Endodermal cell (in vitro differentiated cells): ENCODE data around the gene LMCD1. TPM values are rescaled to one million over a fixed set of nuclear protein-coding genes. Genes with fewer than 3 reads are reported as not detected.

Experiments
- DNase-seq: peaks from one replicate; pipeline ENCODE4 v3.0.0-alpha.2; 2017
- H3K27ac ChIP-seq: 2 replicates; pipeline ENCODE4 v1.5.1; 2013; ENCODE audit warnings: mild to moderate bottlenecking, low read depth, low read length, moderate library complexity
- H3K27me3 ChIP-seq: 2 replicates; pipeline ENCODE4 v1.6.1; 2013; ENCODE audit warnings: mild to moderate bottlenecking, low read length, moderate library complexity; ENCODE audit not compliant: insufficient read depth, control insufficient read depth, poor library complexity, severe bottlenecking
- H3K36me3 ChIP-seq: 2 replicates; pipeline ENCODE4 v1.7.0; 2013; ENCODE audit warnings: mild to moderate bottlenecking, low read length, moderate library complexity; ENCODE audit not compliant: control insufficient read depth, insufficient read depth
- H3K4me1 ChIP-seq: one replicate; pipeline ENCODE4 v1.7.0; 2013; ENCODE audit warnings: low read length; ENCODE audit not compliant: control insufficient read depth, insufficient read depth
- H3K4me3 ChIP-seq: 2 replicates; pipeline ENCODE4 v1.5.1; 2013; ENCODE audit warnings: mild to moderate bottlenecking, low read length, moderate library complexity
- H3K9ac ChIP-seq: 2 replicates; pipeline ENCODE4 v1.6.1; 2013; ENCODE audit warnings: mild to moderate bottlenecking, low read length, moderate library complexity; ENCODE audit not compliant: poor library complexity, severe bottlenecking; ENCODE audit errors: extremely low read depth
- H3K9me3 ChIP-seq: 2 replicates; pipeline ENCODE4 v1.6.1; 2013; ENCODE audit warnings: mild to moderate bottlenecking, low read length, moderate library complexity; ENCODE audit not compliant: control insufficient read depth
- H3K27ac Mint-ChIP-seq: 2 replicates; pipeline ENCODE4 v1.8.0; 2020; ENCODE audit warnings: mixed read lengths
- H3K27me3 Mint-ChIP-seq: 2 replicates; pipeline ENCODE4 v1.8.0; 2021; ENCODE audit warnings: mild to moderate bottlenecking, mixed read lengths; ENCODE audit not compliant: insufficient read depth
- H3K36me3 Mint-ChIP-seq: 2 replicates; pipeline ENCODE4 v1.8.0; 2020; ENCODE audit warnings: low read depth, mixed read lengths
- H3K4me1 Mint-ChIP-seq: 2 replicates; pipeline ENCODE4 v1.8.0; 2020; ENCODE audit warnings: mixed read lengths
- H3K4me3 Mint-ChIP-seq: 2 replicates; pipeline ENCODE4 v1.8.0; 2020; ENCODE audit warnings: mild to moderate bottlenecking, moderate library complexity, mixed read lengths
- H3K9me3 Mint-ChIP-seq: 2 replicates; pipeline ENCODE4 v1.8.0; 2020; ENCODE audit warnings: mild to moderate bottlenecking, mixed read lengths
- WGBS, 2 experiments: methylation state at CpG; one replicate each; pipeline versions ENCODE4 v1.1.5 to v1.1.7; 2013; ENCODE audit warnings: missing lambda C conversion rate in 2 of 2, mixed read lengths in 1 of 2; ENCODE audit not compliant: insufficient coverage in 1 of 2, insufficient read length in 1 of 2; 5-methylcytosine and 5-hydroxymethylcytosine counted together
- total RNA-seq, 2 donors: library from RNA; stranded (reverse); fragmentation: NEBNext Ultra II Directional in 1 of 2; extraction: Animal tissue kit (Norgen Biotek cat#: 25700) in 1 of 2; gene quantifications; 2 replicates in 1 of 2; 3 replicates in 1 of 2; pipeline ENCODE4 v1.2.1, GENCODE V29; 2021
- TF ChIP-seq, protein P1 (sequence below): fragments of 200-600 bp; sonication (generic); conservative IDR thresholded peaks from 2 replicates; pipeline ENCODE4 v1.5.0; 2021; ENCODE audit warnings: antibody characterized with exemption, mild to moderate bottlenecking

LMCD1 gene
- total RNA-seq, 2 donors from 2014 or later = 20.7 to 35.7 TPM

DNA sequence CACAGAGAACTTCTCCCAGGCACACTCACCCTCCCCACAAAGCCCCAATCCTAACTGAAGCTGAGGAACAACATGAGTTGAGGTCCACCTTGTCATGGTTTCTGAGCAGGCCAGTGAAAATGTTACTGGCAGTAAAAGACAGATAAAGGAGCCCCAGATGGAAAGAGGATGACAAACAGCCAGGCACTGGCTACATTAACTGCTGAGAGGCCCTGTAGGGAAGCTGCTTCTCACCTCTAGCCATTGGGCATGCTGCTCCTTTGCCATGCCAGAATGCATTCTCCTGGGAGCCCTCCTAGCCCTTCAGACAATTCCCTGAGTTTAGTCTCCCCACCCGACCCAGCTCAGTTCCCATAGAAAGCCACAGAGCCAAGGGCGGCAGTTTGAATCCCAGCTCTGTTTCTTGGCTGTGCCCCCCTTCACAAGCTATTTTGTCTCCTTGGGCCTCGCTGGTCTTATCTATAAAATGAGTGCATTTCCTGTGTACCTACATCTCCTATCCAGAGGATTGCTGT, 60.5 kb downstream of the LMCD1 start:
- peaks cover 80% of the 10 kb centered on the region for H3K36me3 ChIP-seq
- Mint-ChIP-seq H3K9me3 (no peaks in the 10 kb centered on the region), H3K27me3 (no peaks in the 10 kb centered on the region), H3K4me1 (peaks cover 17% of the 10 kb centered on the region), H3K4me3 (no peak overlapping the region), H3K36me3 (peaks cover 38% of the 10 kb centered on the region), H3K27ac (peak overlapping the region; percentile 55)
- WGBS, 2 experiments = 83% methylated on average over 3 of the region's 3 CpGs; no CpG with 5 or more reads in 1 of the 2 experiments
- H3K27ac ChIP-seq = no peak overlapping the region
- H3K4me3 ChIP-seq = no peak overlapping the region
- no peaks in the 10 kb centered on the region for H3K27me3 ChIP-seq
- no peaks in the 10 kb centered on the region for H3K4me1 ChIP-seq
- no peak overlapping the region for H3K9ac ChIP-seq
- no peaks in the 10 kb centered on the region for H3K9me3 ChIP-seq
- DNase-seq = no peak
- TF ChIP-seq, protein P1, sequence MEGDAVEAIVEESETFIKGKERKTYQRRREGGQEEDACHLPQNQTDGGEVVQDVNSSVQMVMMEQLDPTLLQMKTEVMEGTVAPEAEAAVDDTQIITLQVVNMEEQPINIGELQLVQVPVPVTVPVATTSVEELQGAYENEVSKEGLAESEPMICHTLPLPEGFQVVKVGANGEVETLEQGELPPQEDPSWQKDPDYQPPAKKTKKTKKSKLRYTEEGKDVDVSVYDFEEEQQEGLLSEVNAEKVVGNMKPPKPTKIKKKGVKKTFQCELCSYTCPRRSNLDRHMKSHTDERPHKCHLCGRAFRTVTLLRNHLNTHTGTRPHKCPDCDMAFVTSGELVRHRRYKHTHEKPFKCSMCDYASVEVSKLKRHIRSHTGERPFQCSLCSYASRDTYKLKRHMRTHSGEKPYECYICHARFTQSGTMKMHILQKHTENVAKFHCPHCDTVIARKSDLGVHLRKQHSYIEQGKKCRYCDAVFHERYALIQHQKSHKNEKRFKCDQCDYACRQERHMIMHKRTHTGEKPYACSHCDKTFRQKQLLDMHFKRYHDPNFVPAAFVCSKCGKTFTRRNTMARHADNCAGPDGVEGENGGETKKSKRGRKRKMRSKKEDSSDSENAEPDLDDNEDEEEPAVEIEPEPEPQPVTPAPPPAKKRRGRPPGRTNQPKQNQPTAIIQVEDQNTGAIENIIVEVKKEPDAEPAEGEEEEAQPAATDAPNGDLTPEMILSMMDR = no peak

DNA sequence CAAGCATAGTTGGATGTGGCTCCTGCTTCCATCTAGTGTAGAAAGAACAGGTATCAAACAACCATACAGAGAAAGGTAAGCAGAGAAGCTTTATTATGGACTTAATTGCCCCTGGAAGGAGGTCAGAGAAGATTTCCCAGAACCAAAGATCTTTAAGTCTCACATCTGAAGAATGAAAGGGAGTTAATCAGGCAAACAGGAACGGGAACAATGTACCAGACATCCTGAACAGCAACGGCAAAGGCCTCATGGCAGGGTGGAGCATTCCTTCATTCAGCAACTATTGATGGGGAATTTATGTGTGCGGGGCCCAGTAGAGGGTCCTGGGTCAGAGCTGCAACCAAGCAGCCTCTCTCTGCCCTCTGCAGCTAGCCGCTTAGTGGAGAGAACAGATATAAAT, 61.5 kb downstream of the LMCD1 start:
- Mint-ChIP-seq H3K4me3 (no peak overlapping the region), H3K27ac (no peak overlapping the region), H3K27me3 (no peaks in the 10 kb centered on the region), H3K4me1 (peaks cover 17% of the 10 kb centered on the region), H3K9me3 (no peaks in the 10 kb centered on the region), H3K36me3 (peaks cover 46% of the 10 kb centered on the region)
- H3K27ac ChIP-seq = no peak overlapping the region
- 86 to 94% methylated on average over 2 to 4 of the region's 4 CpGs for WGBS, 2 experiments
- no peak overlapping the region for H3K9ac ChIP-seq
- H3K27me3 ChIP-seq = no peaks in the 10 kb centered on the region
- H3K36me3 ChIP-seq = peaks cover 80% of the 10 kb centered on the region
- no peak for DNase-seq
- H3K9me3 ChIP-seq = no peaks in the 10 kb centered on the region
- no peak overlapping the region for H3K4me3 ChIP-seq
- H3K4me1 ChIP-seq = no peaks in the 10 kb centered on the region
- TF ChIP-seq, protein P1 = no peak

DNA sequence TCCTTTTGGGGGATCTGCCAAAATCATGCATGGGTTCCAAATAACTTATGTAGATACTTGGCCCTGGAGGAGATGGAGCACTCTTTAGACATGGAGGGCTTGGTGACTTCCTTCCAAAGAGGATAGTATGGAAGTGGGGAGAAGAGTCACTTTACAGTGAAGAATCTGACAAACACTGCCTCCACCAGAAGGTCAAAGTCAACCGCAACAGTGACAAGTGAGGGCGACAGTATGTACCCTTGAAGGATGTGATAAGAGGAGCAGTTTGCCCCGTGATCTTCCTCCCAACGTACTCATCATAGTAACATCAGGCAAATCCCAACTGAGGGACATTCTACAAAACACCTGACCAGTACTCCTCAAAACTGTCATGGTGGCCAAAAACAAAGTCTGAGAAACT, 62.0 kb downstream of the LMCD1 start:
- TF ChIP-seq, protein P1 = no peak
- DNase-seq = no peak
- H3K4me1 Mint-ChIP-seq = peaks cover 17% of the 10 kb centered on the region
- H3K4me1 ChIP-seq = no peaks in the 10 kb centered on the region
- H3K36me3 ChIP-seq = peaks cover 80% of the 10 kb centered on the region
- no peak overlapping the region for H3K4me3 Mint-ChIP-seq
- no peak overlapping the region for H3K27ac Mint-ChIP-seq
- no peaks in the 10 kb centered on the region for H3K9me3 Mint-ChIP-seq
- no peaks in the 10 kb centered on the region for H3K9me3 ChIP-seq
- no peak overlapping the region for H3K4me3 ChIP-seq
- H3K36me3 Mint-ChIP-seq = peaks cover 45% of the 10 kb centered on the region
- no peaks in the 10 kb centered on the region for H3K27me3 ChIP-seq
- H3K27me3 Mint-ChIP-seq = no peaks in the 10 kb centered on the region
- 93 to 97% methylated on average over 3 to 4 of the region's 4 CpGs for WGBS, 2 experiments
- H3K27ac ChIP-seq = no peak overlapping the region
- H3K9ac ChIP-seq = no peak overlapping the region
